NCI-H1436 treated with DMSO at 0.1 percent for 48 hours (cell line): ENCODE measurements around the gene GPC5.

ENCODE experiments used
- DNase-seq: peaks from one replicate; lab custom pipeline; 2025; lab: John Stamatoyannopoulos, UW

The GPC5 gene

DNA sequence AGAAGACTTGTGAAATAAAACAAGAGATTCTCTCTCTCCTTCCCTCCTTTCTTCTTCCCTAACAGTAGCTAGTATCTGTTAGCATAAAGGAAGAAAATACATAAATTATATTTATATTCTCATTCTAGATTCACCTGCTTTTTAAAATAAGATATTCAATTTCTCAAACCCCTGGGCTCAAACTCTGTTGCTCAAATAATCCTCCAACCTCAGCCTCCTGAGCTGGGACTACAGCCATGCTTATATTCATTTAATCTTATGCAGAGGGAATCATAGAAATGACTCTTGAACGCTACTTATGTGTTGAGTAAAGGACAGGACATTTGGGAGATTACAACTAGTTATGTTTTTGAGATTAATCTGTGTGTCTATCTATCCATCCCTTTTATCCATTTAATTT lies 56.2 kb downstream of the GPC5 start:
- DNase-seq: no peak

DNA sequence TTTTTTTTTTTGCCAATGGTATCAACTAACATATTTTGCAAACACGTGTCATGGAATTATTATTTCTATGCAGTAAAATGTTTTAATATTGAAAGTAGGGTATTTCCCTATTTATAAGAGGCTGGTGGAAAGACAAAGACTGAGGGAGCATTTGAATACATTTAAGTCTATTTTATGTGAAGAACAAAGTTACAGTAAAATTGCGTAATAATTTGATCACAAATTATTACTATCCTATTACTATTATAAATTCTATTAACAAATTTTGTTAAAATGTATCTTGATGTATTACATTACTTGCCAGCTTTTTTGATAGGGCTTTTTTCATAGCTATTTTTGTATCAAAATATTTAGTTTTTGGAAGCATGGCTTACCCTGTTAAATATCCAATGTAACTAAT lies 58.4 kb downstream of the GPC5 start:
- DNase-seq: no peak

- no peak for DNase-seq
Observed at GRCh38 chr13:91459485-91459884, 61.1 kb downstream of the GPC5 start.

- no peak for DNase-seq
Observed at GRCh38 chr13:91464336-91464735, 65.9 kb downstream of the GPC5 start.

GRCh38 chr13:91467236-91467635 lies 68.8 kb downstream of the GPC5 start:
- no peak for DNase-seq

GRCh38 chr13:91468301-91468700 lies 69.9 kb downstream of the GPC5 start:
- no peak for DNase-seq

- no peak for DNase-seq
Observed at GRCh38 chr13:91470084-91470621, 71.7 kb downstream of the GPC5 start.

DNA sequence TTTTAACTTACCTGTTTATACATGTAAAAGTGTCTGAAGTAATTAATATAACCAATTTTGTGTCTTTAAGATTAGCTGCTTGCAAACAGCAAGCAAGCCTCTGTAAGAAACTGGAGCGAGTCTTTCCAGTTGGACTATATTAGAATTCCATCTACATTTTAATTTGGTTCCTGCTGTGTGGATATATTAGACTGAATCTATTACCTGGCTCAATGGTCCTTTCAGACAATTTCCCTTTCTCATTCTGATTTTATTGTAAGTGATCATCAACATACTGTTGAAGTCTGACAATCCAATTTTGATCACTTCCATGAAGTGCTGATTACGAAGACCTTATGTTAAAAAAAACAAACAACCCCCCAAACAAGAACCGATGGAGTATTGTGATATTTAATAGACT lies 72.3 kb downstream of the GPC5 start:
- DNase-seq: no peak

GRCh38 chr13:91482427-91482826 lies 84.0 kb downstream of the GPC5 start:
- DNase-seq: no peak

DNA sequence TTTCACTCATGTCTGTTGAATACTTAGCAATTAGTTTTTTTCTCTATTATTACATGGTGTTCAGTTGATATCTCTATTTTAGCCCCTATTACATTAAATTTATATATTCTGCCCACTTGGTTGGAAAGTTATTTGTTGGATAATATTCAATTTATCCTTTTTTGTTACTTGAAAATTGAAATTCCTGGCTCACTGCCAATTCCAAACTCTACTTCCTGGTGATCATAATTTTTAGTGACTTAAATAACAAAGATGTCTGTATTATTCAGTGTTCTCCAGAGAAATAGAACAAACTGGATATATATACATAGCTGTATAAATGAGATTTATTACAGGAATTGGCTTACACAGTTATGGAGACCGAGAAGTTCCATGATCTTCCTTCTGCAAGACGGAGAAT lies 93.6 kb downstream of the GPC5 start:
- DNase-seq: no peak

DNA sequence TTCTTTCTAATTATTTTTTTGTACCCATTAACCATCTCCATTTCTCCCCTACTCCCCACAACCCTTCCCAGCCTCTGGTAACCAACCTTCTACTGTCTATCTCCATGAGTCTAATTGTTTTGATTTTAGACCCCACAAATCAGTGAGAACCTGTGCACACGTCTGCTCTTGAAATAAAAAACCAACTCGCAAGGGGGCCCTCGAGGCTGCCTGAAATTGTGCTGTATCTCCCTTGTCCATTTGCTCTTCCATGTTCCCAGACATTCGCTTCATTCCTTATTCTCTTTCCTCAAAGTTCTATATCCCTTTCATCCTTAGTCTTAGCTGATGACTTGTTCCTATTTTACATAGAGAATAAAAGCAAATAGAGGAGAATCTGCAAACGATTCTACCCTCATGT lies 95.0 kb downstream of the GPC5 start:
- DNase-seq: no peak

- no peak for DNase-seq
Observed at GRCh38 chr13:91498298-91498697, 99.9 kb downstream of the GPC5 start.

DNA sequence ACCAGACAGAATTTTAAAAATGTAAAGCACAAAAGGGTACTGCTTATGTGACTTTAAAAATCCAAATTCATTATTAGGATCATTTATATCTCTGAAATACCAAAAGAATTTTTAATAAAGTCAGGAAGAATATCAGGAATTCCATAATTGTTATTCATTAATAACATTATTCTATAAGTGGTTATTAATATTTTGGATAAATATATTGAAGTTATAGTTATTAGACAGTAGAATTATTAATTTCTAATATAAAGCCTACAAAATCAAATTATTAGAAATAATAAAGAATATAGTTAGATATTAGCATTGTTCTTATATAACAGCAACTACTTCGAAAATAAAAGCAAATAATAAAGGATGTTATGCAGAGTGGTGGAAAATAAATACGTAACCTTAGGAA lies 105.8 kb downstream of the GPC5 start:
- no peak for DNase-seq

GRCh38 chr13:91506759-91507158 lies 108.3 kb downstream of the GPC5 start:
- no peak for DNase-seq

GRCh38 chr13:91510058-91510457 lies 111.6 kb downstream of the GPC5 start:
- no peak for DNase-seq

GRCh38 chr13:91513790-91514189 lies 115.4 kb downstream of the GPC5 start:
- DNase-seq: no peak

DNA sequence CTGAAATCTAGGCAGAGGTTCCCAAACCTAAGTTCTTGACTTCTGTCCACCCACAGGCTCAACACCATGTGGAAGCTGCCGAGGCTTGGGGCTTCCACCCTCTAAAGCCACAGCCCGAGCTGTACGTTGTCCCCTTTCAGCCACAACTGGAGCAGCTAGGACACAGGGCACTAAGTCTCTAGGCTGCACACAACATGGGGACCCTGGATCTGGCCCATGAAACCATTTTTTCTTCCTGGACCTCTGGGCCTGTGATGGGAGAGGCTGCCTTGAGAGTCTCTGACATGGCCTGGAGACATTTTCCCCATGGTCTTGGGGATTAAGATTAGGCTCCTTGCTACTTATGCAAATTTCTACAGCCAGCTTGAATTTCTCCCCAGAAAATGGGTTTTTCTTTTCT lies 118.4 kb downstream of the GPC5 start:
- no peak for DNase-seq

DNA sequence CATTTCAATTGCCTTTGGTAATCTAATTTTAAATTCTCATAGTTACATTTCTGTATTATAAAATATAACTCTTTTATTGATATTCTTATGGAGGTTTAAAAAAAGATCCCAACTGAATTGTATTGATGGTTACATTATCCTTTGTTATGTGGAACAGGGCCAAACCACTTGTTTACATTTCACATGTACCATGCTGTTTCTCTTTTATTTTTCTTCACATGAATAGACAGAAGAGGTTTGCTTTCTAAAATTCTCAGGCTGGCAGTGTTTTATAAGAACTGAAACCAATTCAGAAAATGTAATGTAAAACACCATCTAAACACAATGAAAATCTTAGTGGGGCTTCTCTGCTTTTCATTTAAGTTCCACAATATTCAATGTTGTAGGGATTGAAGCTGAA lies 122.5 kb downstream of the GPC5 start:
- DNase-seq: no peak

DNA sequence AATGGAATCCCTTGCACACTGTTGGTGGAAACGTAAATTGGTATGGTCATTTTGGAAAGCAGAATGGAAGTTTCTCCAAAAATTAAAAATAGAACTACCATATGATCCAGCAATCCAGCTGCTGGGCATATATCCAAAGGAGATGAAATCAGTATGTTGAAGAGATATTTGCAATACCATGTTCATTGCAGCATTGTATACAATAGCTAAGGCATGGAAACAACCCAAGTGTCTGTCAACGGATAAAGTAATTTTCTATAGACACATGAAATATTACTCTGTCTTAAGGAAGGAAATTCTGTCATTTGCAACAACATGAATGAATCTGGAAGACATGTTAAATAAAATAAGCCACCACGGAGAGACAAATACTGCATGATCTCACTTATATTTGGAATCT lies 124.7 kb downstream of the GPC5 start:
- no peak for DNase-seq

DNA sequence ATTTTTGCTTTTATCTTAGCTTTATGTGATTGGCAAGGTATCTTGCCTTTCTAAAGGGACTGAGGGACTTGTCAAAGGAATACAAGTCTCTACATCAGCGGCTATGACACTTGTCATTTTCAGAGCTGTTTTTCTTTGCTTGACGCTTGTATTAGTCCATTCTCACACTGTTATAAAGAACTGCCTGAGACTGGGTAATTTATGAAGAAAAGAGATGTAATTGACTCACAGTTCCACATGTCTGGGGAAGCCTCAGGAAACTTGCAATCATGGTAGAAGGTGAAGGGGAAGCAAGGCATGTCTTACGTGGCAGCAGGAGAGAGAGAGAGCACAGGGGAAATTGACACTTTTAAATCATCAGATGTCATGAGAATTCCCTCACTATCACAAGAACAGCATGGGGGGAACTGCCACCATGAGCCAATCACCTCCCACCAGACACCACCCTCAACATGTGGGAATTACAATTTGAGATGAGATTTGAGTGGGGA lies 128.2 kb downstream of the GPC5 start:
- DNase-seq: no peak

DNA sequence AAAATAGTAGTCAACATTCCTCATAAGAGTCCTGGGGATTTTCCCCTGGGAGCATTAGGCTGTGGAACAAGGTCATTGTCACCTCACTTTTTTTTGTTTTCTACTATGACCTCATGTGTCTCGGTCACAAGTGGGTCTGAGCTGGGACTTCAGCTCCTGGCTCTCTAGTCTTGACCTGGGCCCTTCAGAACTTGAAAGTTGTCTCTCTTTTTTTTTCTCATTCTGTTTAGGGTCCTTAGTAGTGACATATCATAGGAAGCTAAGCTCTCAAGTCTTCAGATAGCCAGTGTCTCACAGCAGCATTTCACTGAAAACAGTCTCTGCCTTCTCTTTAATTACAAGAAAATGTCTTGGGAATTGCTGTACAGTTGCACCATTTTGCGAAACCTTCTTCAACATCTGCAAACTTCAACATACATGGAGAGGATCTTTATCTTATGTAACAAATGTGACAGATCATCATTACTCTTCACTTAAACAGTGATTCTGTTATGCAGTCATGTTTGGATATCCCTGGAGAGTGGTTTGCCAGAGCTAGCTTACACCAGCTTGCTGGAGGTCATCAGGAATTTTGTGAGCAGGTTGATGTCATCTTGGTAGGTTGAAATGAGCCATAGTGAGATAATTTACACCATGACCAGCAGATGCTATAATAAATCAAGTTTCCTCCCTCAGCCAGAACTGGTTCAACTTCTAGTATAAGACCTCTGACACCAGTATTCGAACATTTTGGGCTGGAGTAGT lies 131.5 kb downstream of the GPC5 start:
- no peak for DNase-seq

DNA sequence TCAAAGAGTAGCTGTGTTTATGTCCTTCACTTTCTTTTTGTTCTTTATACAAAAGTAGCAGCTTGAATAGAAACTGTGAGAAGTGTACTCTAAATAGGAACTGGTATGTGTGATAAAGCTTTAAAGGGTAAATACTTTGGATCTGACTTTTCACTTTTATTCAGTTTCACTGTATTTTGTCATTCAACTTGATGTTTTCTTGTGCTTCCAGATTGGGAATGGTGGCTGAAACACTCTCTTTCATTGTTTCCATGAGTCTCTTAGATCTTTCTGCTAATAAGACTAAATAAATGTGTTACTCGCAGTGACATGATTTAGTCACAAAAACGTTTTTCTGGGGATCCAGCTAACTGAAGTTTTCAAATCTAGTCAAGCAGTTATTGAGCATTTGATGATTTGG lies 133.2 kb downstream of the GPC5 start:
- no peak for DNase-seq

DNA sequence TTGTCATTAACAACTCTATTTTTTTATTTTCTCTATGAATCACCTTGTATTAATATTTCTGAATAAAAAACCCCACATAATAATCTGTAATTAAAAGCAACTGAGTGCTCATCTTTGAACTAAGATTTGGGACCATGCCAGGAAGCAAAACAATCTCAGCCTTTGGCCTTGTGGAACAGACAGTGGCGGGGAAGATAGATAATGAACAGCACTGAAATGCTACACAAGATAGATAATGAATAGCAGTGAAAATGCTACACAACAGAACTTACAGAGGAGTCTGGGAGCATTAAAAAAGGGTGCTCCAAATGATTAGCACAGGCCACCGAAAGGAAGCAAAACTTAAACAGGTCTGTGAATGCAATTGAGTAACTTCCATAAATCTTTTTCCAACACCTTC lies 134.9 kb downstream of the GPC5 start:
- no peak for DNase-seq

DNA sequence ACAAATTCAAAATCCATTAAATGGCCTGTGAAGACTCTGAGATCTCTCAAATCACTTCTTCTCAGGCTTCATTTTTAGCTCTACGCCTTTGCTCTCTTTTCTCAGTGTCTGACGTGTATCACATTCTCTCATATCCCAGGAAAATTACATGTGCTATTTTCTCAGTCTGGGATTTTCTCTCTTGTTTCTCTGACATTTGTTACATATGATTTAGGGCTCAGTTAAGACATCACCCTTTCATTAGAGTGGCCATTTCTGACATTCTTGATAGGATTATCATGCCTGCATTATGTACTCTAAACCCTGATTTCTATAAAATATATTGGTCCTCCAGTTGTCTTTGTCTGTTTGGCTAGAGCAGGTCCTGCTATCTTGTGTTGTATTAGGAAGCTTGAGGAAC lies 136.6 kb downstream of the GPC5 start:
- no peak for DNase-seq
